Measurements from ENCODE around the gene HELQ. TPM values are rescaled to one million over a fixed set of nuclear protein-coding genes. Genes with fewer than 3 reads are reported as not detected.

Gene HELQ
- total RNA-seq, 4 donors from 2014 or later: 2.6 to 19.1 (median 7.4) TPM

DNA sequence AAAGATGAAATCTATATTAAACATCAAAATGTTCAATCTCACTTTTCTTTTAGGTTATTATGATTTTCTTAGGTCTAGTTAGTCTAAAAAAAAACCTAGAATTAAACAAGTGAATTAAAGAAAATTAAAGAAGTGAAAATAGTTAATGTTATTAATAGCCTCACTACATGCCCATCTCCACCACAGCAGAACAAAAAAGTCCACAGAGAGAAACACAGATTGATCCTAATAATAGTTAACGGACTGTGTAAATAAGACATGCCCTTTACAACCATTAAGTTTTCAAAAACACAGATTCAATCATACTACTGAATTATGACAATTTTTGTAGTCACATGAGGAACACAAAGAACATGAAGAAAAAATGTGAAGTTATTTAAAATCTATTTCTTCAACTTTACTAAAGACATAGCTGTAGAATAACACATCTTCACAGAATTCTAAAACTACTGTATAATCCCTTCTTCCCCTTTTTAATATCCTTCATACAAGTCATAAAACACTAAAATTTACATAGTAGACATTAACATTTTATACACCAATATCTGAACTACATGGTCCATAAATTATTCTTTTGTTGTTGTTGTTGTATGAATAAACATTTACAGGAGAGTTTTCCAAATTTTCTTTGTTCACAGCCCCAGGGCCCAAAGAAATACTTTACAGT lies 15.3 kb downstream of the HELQ start:
- H3K4me1 ChIP-seq: no peaks in the 10 kb centered on the region
- in situ Hi-C loops (cut with MboI; ENCODE audit: low pct_ligation_motif_present in 1 of 4, low pct_unique_long_range_greater_than_20kb in 1 of 4, low sequenced_read_pairs in 3 of 4): loop anchor here in 1 of 4 donors (25.0 kb wide), 1 partner anchor 403 kb away; the partner anchor contains the start of gene COPS4
- DNase-seq: no peak
- no peak overlapping the region for H3K4me3 ChIP-seq
- no peaks in the 10 kb centered on the region for H3K9me3 ChIP-seq
- 79 to 80% methylated on average over 1 of the region's 1 CpG for WGBS, 2 donors (ENCODE audit: low coverage in 1 of 2)
- TF ChIP-seq, protein P1, sequence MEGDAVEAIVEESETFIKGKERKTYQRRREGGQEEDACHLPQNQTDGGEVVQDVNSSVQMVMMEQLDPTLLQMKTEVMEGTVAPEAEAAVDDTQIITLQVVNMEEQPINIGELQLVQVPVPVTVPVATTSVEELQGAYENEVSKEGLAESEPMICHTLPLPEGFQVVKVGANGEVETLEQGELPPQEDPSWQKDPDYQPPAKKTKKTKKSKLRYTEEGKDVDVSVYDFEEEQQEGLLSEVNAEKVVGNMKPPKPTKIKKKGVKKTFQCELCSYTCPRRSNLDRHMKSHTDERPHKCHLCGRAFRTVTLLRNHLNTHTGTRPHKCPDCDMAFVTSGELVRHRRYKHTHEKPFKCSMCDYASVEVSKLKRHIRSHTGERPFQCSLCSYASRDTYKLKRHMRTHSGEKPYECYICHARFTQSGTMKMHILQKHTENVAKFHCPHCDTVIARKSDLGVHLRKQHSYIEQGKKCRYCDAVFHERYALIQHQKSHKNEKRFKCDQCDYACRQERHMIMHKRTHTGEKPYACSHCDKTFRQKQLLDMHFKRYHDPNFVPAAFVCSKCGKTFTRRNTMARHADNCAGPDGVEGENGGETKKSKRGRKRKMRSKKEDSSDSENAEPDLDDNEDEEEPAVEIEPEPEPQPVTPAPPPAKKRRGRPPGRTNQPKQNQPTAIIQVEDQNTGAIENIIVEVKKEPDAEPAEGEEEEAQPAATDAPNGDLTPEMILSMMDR (IDR thresholded peaks at IDR 0.05): no peak
- TF ChIP-seq EP300 (IDR thresholded peaks at IDR 0.05; ENCODE audit: low read depth) (no peak), POLR2AphosphoS5 (IDR thresholded peaks at IDR 0.05) (no peak), POLR2A (IDR thresholded peaks at IDR 0.05) (no peak)
- peaks cover 0 to 50% (median 18%) of the 10 kb centered on the region in 4 donors for H3K36me3 ChIP-seq
- H3K27me3 ChIP-seq: no peaks in the 10 kb centered on the region
- H3K27ac ChIP-seq: no peak overlapping the region
- intact Hi-C loops (cut with DNase I; ENCODE audit: low total_unique reads): no loop called here

DNA sequence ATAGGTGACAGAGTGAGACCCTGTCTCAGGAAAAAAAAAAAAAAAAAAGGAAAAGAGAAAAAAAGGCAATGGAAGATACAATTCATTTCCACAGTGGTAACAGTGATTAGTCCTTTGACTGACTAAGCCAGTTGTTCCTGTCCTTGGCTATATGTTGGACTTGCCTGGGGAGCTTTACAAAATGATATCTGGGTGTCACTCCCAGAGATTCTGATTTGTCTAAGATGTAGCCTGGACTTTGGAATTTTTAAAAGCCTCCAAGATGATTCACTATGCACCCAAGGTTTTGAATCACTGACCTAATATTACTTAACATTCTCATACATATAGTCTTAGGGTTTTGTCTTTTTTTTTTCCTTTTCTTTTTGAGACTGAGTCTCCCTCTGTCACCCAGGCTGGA lies 16.9 kb downstream of the HELQ start:
- H3K27ac ChIP-seq: no peak overlapping the region
- peaks cover 0 to 39% (median 17%) of the 10 kb centered on the region in 4 donors for H3K36me3 ChIP-seq
- in situ Hi-C loops (cut with MboI; ENCODE audit: low pct_ligation_motif_present in 1 of 4, low pct_unique_long_range_greater_than_20kb in 1 of 4, low sequenced_read_pairs in 3 of 4): loop anchor here in 1 of 4 donors (25.0 kb wide), 1 partner anchor 401 kb away; the partner anchor contains the start of gene COPS4
- no peak for DNase-seq
- TF ChIP-seq, protein P1 (IDR thresholded peaks at IDR 0.05): no peak
- no peak for TF ChIP-seq EP300 (IDR thresholded peaks at IDR 0.05; ENCODE audit: low read depth)
- TF ChIP-seq POLR2A (IDR thresholded peaks at IDR 0.05): no peak
- TF ChIP-seq POLR2AphosphoS5 (IDR thresholded peaks at IDR 0.05): no peak
- H3K9me3 ChIP-seq: no peaks in the 10 kb centered on the region
- H3K4me1 ChIP-seq: no peaks in the 10 kb centered on the region
- intact Hi-C loops (cut with DNase I; ENCODE audit: low total_unique reads): no loop called here
- no peak overlapping the region for H3K4me3 ChIP-seq
- no peaks in the 10 kb centered on the region for H3K27me3 ChIP-seq

DNA sequence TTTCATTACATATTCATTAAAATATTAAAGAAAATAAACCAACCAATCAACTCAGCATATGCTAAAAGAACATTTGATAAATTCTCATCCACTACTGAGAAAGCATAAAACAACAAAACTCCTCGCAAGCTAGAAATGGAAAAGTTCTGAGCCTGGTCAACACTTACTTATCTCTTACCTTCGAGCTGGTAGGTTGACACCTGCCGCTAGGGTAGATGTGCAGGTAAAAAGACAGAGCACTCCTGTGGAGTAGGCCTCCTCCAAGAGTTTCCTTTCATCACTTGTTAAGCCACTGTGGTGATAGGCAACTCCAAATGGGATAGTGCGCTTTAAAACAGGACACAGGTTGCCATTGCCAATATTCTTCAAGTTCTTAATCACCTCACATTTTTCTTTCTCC lies 18.9 kb downstream of the HELQ start:
- intact Hi-C loops (cut with DNase I; ENCODE audit: low total_unique reads): no loop called here
- WGBS, 2 donors (ENCODE audit: low coverage in 1 of 2): 97 to 98% methylated on average over 4 of the region's 4 CpGs
- H3K36me3 ChIP-seq: peaks cover 0 to 29% (median 13%) of the 10 kb centered on the region in 4 donors

DNA sequence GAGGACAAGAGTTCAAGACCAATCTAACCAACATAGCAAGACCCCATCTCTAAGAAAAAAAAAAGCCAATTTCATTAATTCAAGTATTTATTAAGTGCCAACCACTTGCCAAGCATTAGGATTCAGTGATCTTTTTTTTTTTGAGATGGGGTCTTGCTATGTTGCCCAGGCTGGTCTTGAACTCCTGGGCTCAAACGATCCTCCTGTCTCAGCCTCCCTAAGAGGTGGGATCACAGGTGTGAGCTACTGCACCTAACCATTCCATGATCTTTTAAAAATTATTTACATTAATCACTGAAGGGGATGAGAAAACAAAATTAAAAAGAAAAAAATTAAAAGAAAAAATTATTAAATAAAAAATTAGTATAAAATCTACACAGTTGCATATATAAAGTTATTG lies 24.4 kb downstream of the HELQ start:
- Histone ChIP-seq H3K4me1 (no peaks in the 10 kb centered on the region), H3K27me3 (no peaks in the 10 kb centered on the region), H3K27ac (no peak overlapping the region), H3K36me3 (peaks cover 0 to 42% (median 17%) of the 10 kb centered on the region in 4 donors), H3K4me3 (no peak overlapping the region), H3K9me3 (no peaks in the 10 kb centered on the region)
- in situ Hi-C loops (cut with MboI; ENCODE audit: low pct_ligation_motif_present in 1 of 4, low pct_unique_long_range_greater_than_20kb in 1 of 4, low sequenced_read_pairs in 3 of 4) (loop anchor here in 1 of 4 donors (25.0 kb wide), 1 partner anchor 394 kb away; the partner anchor contains the start of gene COPS4), intact Hi-C loops (cut with DNase I; ENCODE audit: low total_unique reads) (no loop called here)
- no peak for TF ChIP-seq EP300 (IDR thresholded peaks at IDR 0.05; ENCODE audit: low read depth)
- no peak for TF ChIP-seq POLR2A (IDR thresholded peaks at IDR 0.05)
- no peak for TF ChIP-seq POLR2AphosphoS5 (IDR thresholded peaks at IDR 0.05)
- TF ChIP-seq, protein P1 (IDR thresholded peaks at IDR 0.05): no peak
- WGBS, 2 donors (ENCODE audit: low coverage in 1 of 2): 100% methylated on average over 1 of the region's 1 CpG
- no peak for DNase-seq

More for the DNA sequence above, 18.9 kb downstream of the HELQ start:
- H3K9me3 ChIP-seq: no peaks in the 10 kb centered on the region
- H3K27me3 ChIP-seq: no peaks in the 10 kb centered on the region
- H3K4me3 ChIP-seq: no peak overlapping the region
- TF ChIP-seq, protein P1 (IDR thresholded peaks at IDR 0.05): no peak
- TF ChIP-seq EP300 (IDR thresholded peaks at IDR 0.05; ENCODE audit: low read depth) (no peak), POLR2AphosphoS5 (IDR thresholded peaks at IDR 0.05) (no peak), POLR2A (IDR thresholded peaks at IDR 0.05) (no peak)
- in situ Hi-C loops (cut with MboI; ENCODE audit: low pct_ligation_motif_present in 1 of 4, low pct_unique_long_range_greater_than_20kb in 1 of 4, low sequenced_read_pairs in 3 of 4): loop anchor here in 1 of 4 donors (25.0 kb wide), 1 partner anchor 399 kb away; the partner anchor contains the start of gene COPS4
- no peak for DNase-seq
- no peaks in the 10 kb centered on the region for H3K4me1 ChIP-seq
- no peak overlapping the region for H3K27ac ChIP-seq
